ENCODE results near the gene TJP1. TPM values are rescaled to one million over a fixed set of nuclear protein-coding genes. Genes with fewer than 3 reads are reported as not detected.
A peak's percentile ranks its signal among the peaks of the same experiment; 100 is the strongest.
"Not testable (repeated sequence)": the region's sequence is repeated elsewhere in the genome, so short reads cannot be mapped to it uniquely, and the experiment has no call there.

The TJP1 gene
- total RNA-seq, 1 experiment from 2014 or later = 140 TPM

DNA sequence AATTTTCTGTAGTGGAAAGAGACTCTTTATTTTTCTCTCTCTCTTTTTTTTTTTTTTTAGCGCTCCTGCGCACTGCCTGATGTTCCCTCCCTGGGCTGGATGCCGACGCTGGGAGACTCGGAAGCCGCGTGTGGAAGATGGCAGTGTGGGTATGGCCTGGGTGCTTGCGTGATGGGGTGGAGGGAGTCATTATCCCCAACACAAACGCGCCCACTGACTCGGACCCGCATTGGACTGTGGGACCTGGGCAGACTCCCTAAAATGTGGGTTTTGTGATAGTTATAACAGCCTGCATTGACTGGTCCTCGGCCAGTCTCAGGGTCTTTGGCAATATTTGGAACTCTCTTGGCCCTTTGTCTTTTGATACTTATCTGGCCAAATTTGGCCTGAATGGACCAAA is 157.9 kb downstream of the TJP1 start:
- H3K27me3 ChIP-seq (ENCODE audit: insufficient read depth, low read length) = no peaks in the 10 kb centered on the region

DNA sequence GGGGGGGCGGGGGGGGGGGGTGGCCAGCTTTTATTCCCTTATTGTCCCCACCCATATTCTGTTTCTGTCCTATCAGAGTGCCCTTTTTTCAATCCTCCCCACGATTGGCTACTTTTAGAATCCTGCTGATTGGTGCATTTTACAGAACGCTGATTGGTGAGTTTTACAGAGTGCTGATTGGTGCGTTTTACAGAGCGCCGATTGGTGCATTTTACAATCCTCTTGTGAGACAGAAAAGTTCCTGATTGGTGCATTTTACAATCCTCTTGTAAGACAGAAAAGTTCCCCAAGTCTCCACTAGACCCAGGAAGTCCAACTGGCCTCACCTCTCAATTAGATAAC is 164.8 kb downstream of the TJP1 start:
- not testable (repeated sequence) for H2BK120ac ChIP-seq (ENCODE audit: low read depth, low read length, poor library complexity, severe bottlenecking); H3K9me3 ChIP-seq (ENCODE audit: control insufficient read depth, low read depth, low read length); H3K14ac ChIP-seq (ENCODE audit: insufficient read depth, low read length); H3K23me2 ChIP-seq (ENCODE audit: insufficient read length, low read depth, low read length, poor library complexity, severe bottlenecking); H3K27me3 ChIP-seq (ENCODE audit: insufficient read depth, low read length); H4K20me1 ChIP-seq (ENCODE audit: control insufficient read depth, insufficient read depth, insufficient read length); H4K8ac ChIP-seq (replicated peaks; ENCODE audit: insufficient read length, low read depth, low read length); H3K36me3 Mint-ChIP-seq (ENCODE audit: insufficient read depth in 1 of 3, low read depth in 3 of 3); H3K4me2 ChIP-seq (ENCODE audit: insufficient read depth, insufficient read length, low read length); H3K79me2 ChIP-seq (ENCODE audit: insufficient read depth, low read length); H2AK5ac ChIP-seq (ENCODE audit: insufficient read length, low read length); H3K27ac Mint-ChIP-seq; H3K56ac ChIP-seq (ENCODE audit: insufficient read length, low read depth, low read length); H3K4ac ChIP-seq (ENCODE audit: low read depth, low read length); DNase-seq; H3K4me3 Mint-ChIP-seq; H3K23ac ChIP-seq (ENCODE audit: insufficient read length, low read depth, low read length); H3K9ac ChIP-seq (ENCODE audit: extremely low read depth, insufficient read length, low read length); H3K79me1 ChIP-seq (ENCODE audit: insufficient read depth, low read depth, low read length, poor library complexity, severe bottlenecking); H4K91ac ChIP-seq (ENCODE audit: insufficient read length, low read depth, low read length); H3K4me1 ChIP-seq (ENCODE audit: insufficient read depth, low read length); H2AFZ ChIP-seq (ENCODE audit: low read length); H3K18ac ChIP-seq (ENCODE audit: insufficient read length, low read depth, low read length); H4K5ac ChIP-seq (ENCODE audit: insufficient read length, low read depth, low read length); H3K4me1 Mint-ChIP-seq; H2BK12ac ChIP-seq (ENCODE audit: insufficient read length, low read depth, low read length); H2BK5ac ChIP-seq (ENCODE audit: insufficient read length, low read length); H2BK20ac ChIP-seq (ENCODE audit: low read depth, low read length, poor library complexity, severe bottlenecking); H3K27ac ChIP-seq (ENCODE audit: insufficient read length, low read depth, low read length); H3T11ph ChIP-seq (ENCODE audit: low read length); H2BK15ac ChIP-seq (ENCODE audit: low read depth, low read length)
- peaks cover 11% of the 10 kb centered on the region for H3K27me3 Mint-ChIP-seq (ENCODE audit: low read depth)
- H3K9me3 Mint-ChIP-seq = peaks cover 3 to 14% of the 10 kb centered on the region in 2 experiments; a peak in 4 of 5 replicates
- no CpG with 5 or more reads among the region's 6 CpGs for whole genome bisulfite sequencing (ENCODE audit: extremely low coverage, insufficient read length, low lambda C conversion rate)

More for the DNA sequence above, 157.9 kb downstream of the TJP1 start:
- Histone ChIP-seq H3K79me1 (ENCODE audit: insufficient read depth, low read depth, low read length, poor library complexity, severe bottlenecking) (no peaks in the 10 kb centered on the region), H4K8ac (replicated peaks; ENCODE audit: insufficient read length, low read depth, low read length) (no peak overlapping the region), H3K56ac (ENCODE audit: insufficient read length, low read depth, low read length) (no peak overlapping the region), H4K5ac (ENCODE audit: insufficient read length, low read depth, low read length) (no peak overlapping the region), H2BK12ac (ENCODE audit: insufficient read length, low read depth, low read length) (no peak overlapping the region), H3K23ac (ENCODE audit: insufficient read length, low read depth, low read length) (no peak overlapping the region), H4K20me1 (ENCODE audit: control insufficient read depth, insufficient read depth, insufficient read length) (no peaks in the 10 kb centered on the region), H4K91ac (ENCODE audit: insufficient read length, low read depth, low read length) (no peak overlapping the region), H3K4me2 (ENCODE audit: insufficient read depth, insufficient read length, low read length) (no peak overlapping the region), H3K18ac (ENCODE audit: insufficient read length, low read depth, low read length) (no peak overlapping the region), H3K4me1 (ENCODE audit: insufficient read depth, low read length) (no peaks in the 10 kb centered on the region; the same call in 1 of the 2 replicates), H3K14ac (ENCODE audit: insufficient read depth, low read length) (no peak overlapping the region), H3K79me2 (ENCODE audit: insufficient read depth, low read length) (no peaks in the 10 kb centered on the region), H2BK15ac (ENCODE audit: low read depth, low read length) (no peak overlapping the region), H3T11ph (ENCODE audit: low read length) (no peak overlapping the region), H2BK20ac (ENCODE audit: low read depth, low read length, poor library complexity, severe bottlenecking) (no peak overlapping the region), H2AK5ac (ENCODE audit: insufficient read length, low read length) (no peak overlapping the region), H3K23me2 (ENCODE audit: insufficient read length, low read depth, low read length, poor library complexity, severe bottlenecking) (no peaks in the 10 kb centered on the region), H3K4ac (ENCODE audit: low read depth, low read length) (no peak overlapping the region), H3K9me3 (ENCODE audit: control insufficient read depth, low read depth, low read length) (no peaks in the 10 kb centered on the region), H2BK120ac (ENCODE audit: low read depth, low read length, poor library complexity, severe bottlenecking) (no peak overlapping the region), H3K9ac (ENCODE audit: extremely low read depth, insufficient read length, low read length) (no peak overlapping the region), H2BK5ac (ENCODE audit: insufficient read length, low read length) (no peak overlapping the region), H2AFZ (ENCODE audit: low read length) (no peak overlapping the region), H3K27ac (ENCODE audit: insufficient read length, low read depth, low read length) (no peak overlapping the region)
- no peak for DNase-seq
- peak overlapping the region in 1 of 3 experiments; percentile 67; a peak in 1 of 7 replicates for H3K27ac Mint-ChIP-seq
- peaks cover 4% of the 10 kb centered on the region; the same call in 1 of the 2 replicates for H3K27me3 Mint-ChIP-seq (ENCODE audit: low read depth)
- no peak overlapping the region for H3K4me3 Mint-ChIP-seq
- peaks cover 3 to 10% of the 10 kb centered on the region in 2 experiments; a peak in 3 of 4 replicates for H3K4me1 Mint-ChIP-seq
- H3K36me3 Mint-ChIP-seq (ENCODE audit: insufficient read depth in 1 of 3, low read depth in 3 of 3) = no peaks in the 10 kb centered on the region
- no peaks in the 10 kb centered on the region for H3K9me3 Mint-ChIP-seq
- no peak for TF ChIP-seq CTCF (conservative IDR thresholded peaks at IDR 0.05)
- no CpG with 5 or more reads among the region's 13 CpGs for WGBS (ENCODE audit: extremely low coverage, insufficient read length, low lambda C conversion rate)
